AG10803 (cell line): ENCODE data around the gene ZFYVE26.

Experiments
- DNase-seq: peaks from one replicate; pipeline ENCODE4 v3.0.0; 2010; ENCODE audit warnings: low read depth
- H3K4me3 ChIP-seq: 2 replicates; pipeline ENCODE4 v1.5.1; 2011; ENCODE audit warnings: mild to moderate bottlenecking, low read length, control low read depth
- CTCF ChIP-seq: conservative IDR thresholded peaks from 2 replicates; pipeline ENCODE4 v1.5.1; 2011; ENCODE audit warnings: mild to moderate bottlenecking, low read length, control low read depth, inconsistent platforms

ZFYVE26 gene

GRCh38 chr14:67816326-67817002 is at the start of gene ZFYVE26:
ZFYVE26 (minus strand) TSS chr14:67816590; CDS start chr14:67815963, 627 bp downstream.
- DNase-seq = peak; percentile 91
- peak within 1 kb of the TSS; percentile 96 for H3K4me3 ChIP-seq
- TF ChIP-seq CTCF = no peak

- no peak overlapping the region for H3K4me3 ChIP-seq
- TF ChIP-seq CTCF = no peak
- no peak for DNase-seq
Observed at GRCh38 chr14:67863223-67863622, 46.8 kb upstream of the ZFYVE26 start.

DNA sequence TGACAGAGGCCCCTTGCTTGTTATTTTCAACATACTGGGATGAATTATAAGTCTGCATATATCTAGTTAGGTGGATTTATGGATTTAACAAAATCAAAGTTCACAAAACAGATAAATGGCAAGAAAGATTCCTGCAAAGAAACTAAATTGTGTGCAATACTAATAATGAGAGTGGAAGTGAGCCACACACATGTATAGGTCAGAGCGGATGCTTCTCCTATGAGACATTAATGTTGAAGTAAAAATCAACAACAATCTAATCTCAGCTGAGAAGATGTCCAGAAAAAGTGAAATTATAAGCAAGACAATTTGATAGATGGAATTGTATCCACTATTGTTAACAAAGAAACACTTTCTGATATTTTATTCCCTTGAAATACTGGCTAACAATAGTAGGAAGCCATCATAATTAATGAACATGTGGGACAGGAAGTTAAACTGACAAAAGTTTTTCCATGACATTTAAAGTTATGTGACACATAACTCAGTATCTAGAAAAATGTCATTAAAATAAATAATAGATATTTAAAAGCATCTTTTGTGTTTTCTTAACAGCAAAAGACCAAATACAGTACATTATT is 42.9 kb upstream of the ZFYVE26 start:
- no peak overlapping the region for H3K4me3 ChIP-seq
- DNase-seq = no peak
- no peak for TF ChIP-seq CTCF

DNA sequence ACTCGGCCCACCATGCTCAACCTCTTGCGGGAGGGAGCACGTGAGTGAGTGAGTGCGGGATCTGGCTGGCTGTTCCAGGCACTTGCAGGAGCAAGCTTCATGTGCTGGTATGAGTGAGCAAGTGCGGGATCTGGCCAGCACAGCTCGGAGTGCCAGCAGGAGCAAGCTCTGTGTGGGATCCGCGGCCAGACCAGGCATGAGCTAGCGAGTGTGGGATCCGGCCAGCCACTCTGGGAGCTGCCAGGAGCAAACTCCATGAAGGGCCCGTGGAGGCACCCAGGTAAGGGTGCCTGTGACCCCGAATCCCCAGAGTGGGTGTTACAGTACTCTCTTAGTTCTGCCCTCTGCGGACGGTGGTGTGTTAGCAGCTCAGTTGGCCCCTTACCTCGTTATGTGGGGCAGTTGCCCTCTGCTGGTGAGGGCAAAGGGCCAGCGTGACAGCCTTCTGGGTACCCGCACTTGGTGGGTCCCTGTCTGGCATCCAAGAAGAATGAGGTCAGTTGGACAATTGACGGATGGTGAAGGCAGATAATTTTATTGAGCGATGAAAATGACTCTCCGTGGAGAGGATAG is 41.5 kb upstream of the ZFYVE26 start:
- H3K4me3 ChIP-seq = no peak overlapping the region
- TF ChIP-seq CTCF = no peak
- DNase-seq = no peak

- TF ChIP-seq CTCF = no peak
- no peak overlapping the region for H3K4me3 ChIP-seq
- DNase-seq = peak; percentile 76
Observed at GRCh38 chr14:67856827-67857226, 40.4 kb upstream of the ZFYVE26 start.

GRCh38 chr14:67853715-67854114 is 37.3 kb upstream of the ZFYVE26 start:
- no peak for DNase-seq
- no peak overlapping the region for H3K4me3 ChIP-seq
- no peak for TF ChIP-seq CTCF
